Activated CD4-positive, alpha-beta T cell treated with anti-CD3 and anti-CD28 coated beads, Interleukin-2, amount 10 ng/mL, durations not matched to agents 24 days and 14 days (primary cell): ENCODE measurements around the gene TBX4. TPM values are rescaled to one million over a fixed set of nuclear protein-coding genes. Genes with fewer than 3 reads are reported as not detected.
"Not testable (repeated sequence)": the region's sequence is repeated elsewhere in the genome, so short reads cannot be mapped to it uniquely, and the experiment has no call there.

Experiments
- DNase-seq: peaks from one replicate; pipeline ENCODE4 v3.0.0; 2022
- H3K27ac Mint-ChIP-seq: one replicate; pipeline ENCODE4 v1.8.0; 2022; ENCODE audit warnings: mild to moderate bottlenecking, mixed read lengths
- H3K27me3 Mint-ChIP-seq: one replicate; pipeline ENCODE4 v1.8.0; 2022; ENCODE audit warnings: mixed read lengths
- H3K36me3 Mint-ChIP-seq: one replicate; pipeline ENCODE4 v1.8.0; 2022; ENCODE audit warnings: low read depth, mild to moderate bottlenecking, mixed read lengths
- H3K4me1 Mint-ChIP-seq: one replicate; pipeline ENCODE4 v1.8.0; 2021; ENCODE audit warnings: mixed read lengths
- H3K4me3 Mint-ChIP-seq: one replicate; pipeline ENCODE4 v1.8.0; 2022; ENCODE audit warnings: mild to moderate bottlenecking, moderate library complexity, mixed read lengths
- H3K9me3 Mint-ChIP-seq: one replicate; pipeline ENCODE4 v1.8.0; 2021; ENCODE audit warnings: mixed read lengths
- intact Hi-C: fragments of 100-400 bp; cut with micrococcal nuclease; formaldehyde crosslinking; loops from one replicate; pipeline ENCODE4 v1.15.1; 2023
- total RNA-seq: library from RNA; stranded (reverse); gene quantifications from 2 replicates; pipeline ENCODE4 v1.2.3, GENCODE V29; 2022

TBX4 gene
- total RNA-seq, 1 donor from 2014 or later: not detected

DNA sequence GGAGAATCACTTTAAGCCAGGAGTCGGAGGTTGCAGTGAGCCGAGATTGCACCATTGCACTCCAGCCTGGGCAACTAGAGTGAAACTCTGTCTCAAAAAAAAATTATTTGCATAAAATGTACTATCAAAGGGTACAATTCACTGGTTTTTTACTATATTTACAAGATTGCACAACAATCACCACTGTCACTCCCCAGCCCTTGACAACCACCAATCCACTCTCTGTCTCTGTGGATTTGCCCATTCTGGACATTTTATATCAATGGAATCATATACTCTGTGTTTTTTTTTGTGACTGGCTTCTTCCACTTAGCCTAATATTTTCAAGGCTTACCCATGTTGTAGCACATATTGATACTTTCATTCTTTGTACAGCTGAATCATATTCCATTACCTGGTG, 33.8 kb upstream of the TBX4 start:
- Mint-ChIP-seq H3K36me3 (no peaks in the 10 kb centered on the region), H3K27ac (no peak overlapping the region), H3K27me3 (peaks cover 57% of the 10 kb centered on the region)

DNA sequence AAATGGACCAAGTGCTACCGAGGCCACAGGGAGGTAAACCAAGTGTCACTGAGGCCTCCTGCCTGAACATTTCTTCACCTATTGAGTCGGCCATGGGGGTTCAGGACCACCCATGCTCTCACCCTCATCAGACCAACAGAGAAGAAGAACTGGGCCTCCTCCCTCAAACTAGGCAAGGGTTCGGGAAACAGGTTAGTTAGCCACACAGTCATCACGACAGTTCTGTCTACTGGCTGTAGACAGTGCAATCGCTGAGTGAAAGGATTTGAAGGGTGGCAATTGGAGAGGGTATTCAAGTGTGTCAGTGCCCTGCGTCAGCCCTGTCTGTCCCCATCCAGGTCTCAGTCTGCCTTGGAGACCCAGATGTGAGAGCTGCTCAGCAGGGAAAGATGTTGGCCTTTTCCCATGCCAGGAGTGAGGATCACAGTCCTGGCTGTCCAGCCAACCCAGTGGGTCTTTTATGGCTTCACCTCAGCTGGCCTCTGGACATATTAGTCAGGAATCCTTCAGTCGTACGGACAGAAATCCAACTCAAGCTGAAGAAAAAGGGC, 32.7 kb upstream of the TBX4 start:
- intact Hi-C loops: loop anchor here (10.0 kb wide), 1 partner anchor 165 kb away; no protein-coding TSS in a partner anchor
- H3K36me3 Mint-ChIP-seq: no peaks in the 10 kb centered on the region
- H3K27me3 Mint-ChIP-seq: peaks cover 49% of the 10 kb centered on the region
- no peak overlapping the region for H3K4me3 Mint-ChIP-seq
- H3K9me3 Mint-ChIP-seq: no peaks in the 10 kb centered on the region
- no peak for DNase-seq
- H3K27ac Mint-ChIP-seq: no peak overlapping the region
- H3K4me1 Mint-ChIP-seq: no peaks in the 10 kb centered on the region

More for the DNA sequence above, 33.8 kb upstream of the TBX4 start:
- no peaks in the 10 kb centered on the region for H3K9me3 Mint-ChIP-seq
- H3K4me3 Mint-ChIP-seq: no peak overlapping the region
- DNase-seq: no peak
- H3K4me1 Mint-ChIP-seq: no peaks in the 10 kb centered on the region
- intact Hi-C loops: loop anchor here (10.0 kb wide), 1 partner anchor 166 kb away; no protein-coding TSS in a partner anchor

DNA sequence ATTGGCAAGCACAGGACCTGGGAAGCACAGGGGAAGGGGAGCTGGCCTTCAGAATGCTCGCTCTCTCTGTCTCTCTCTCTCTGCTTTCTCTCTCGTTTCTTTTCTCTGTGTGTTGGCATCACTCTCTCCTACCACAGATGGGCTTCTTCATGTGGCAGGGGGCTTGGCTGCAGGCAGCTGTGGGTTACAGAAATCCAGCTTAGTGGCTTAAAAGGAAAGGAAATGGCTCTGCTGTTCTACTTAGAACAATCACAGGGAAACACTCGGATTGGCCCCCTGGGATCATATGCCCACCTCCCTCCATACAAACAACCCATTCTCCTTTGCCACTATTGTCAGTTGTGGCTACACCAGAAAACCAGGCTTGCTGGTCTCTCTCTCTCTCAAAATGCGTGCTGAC, 32.2 kb upstream of the TBX4 start:
- Mint-ChIP-seq H3K4me1 (no peaks in the 10 kb centered on the region), H3K36me3 (no peaks in the 10 kb centered on the region), H3K27ac (no peak overlapping the region), H3K4me3 (no peak overlapping the region), H3K27me3 (peaks cover 46% of the 10 kb centered on the region), H3K9me3 (no peaks in the 10 kb centered on the region)
- no peak for DNase-seq
- intact Hi-C loops: no loop called here

DNA sequence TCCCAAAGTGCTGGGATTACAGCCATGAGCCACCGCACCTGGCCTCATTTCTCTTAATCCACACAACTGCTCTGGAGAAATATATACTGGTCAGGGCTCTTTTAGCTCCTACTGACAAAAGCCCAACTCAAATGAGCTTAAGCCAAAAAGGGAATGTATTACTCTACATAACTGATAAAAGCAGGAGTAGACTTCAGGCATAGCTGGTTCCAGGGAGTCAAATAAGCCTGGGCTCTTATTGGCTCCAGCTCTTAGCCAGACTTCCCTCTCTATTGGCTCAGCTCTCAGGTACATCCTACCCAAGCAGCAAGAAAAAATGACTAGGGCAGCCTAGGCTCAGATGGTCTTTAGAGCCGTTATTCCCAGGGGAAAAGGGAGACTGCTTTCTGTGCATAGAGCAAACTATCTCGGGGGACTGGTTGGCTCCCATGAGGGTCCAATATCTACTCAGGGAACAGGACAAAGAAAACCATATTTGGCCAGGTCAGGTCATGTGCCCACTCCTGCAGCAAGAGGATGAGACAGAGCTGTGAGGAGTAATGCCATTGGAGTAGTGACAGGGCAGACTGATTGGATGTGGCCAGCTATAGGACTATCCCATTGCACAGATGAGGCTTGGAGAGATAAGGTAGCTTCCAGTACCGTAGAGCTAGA, 31.4 kb upstream of the TBX4 start:
- no peaks in the 10 kb centered on the region for H3K9me3 Mint-ChIP-seq
- no peaks in the 10 kb centered on the region for H3K36me3 Mint-ChIP-seq
- no peaks in the 10 kb centered on the region for H3K4me1 Mint-ChIP-seq
- no peak overlapping the region for H3K27ac Mint-ChIP-seq
- no peak for DNase-seq
- no peak overlapping the region for H3K4me3 Mint-ChIP-seq
- intact Hi-C loops: no loop called here
- H3K27me3 Mint-ChIP-seq: peaks cover 47% of the 10 kb centered on the region

DNA sequence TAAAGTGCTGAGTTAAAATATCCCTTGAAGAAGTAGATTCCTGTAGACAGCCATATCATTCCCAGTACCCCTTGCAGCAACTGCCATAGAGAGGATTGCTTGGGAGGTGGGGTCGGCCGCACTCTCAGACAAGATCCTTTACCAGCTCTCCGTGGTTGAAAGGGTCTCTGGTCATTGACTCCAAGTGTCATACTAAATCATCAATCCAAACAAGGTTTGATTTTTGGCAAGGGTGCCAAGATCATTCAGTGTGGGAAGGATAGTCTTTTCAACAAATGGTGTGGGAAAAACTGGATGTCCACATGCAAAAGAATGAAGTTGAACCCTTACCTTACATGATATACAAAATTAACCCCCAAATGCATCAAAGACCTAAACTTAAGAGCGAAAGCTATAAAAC, 30.8 kb upstream of the TBX4 start:
- Mint-ChIP-seq H3K27ac (no peak overlapping the region), H3K9me3 (no peaks in the 10 kb centered on the region), H3K4me1 (no peaks in the 10 kb centered on the region), H3K36me3 (no peaks in the 10 kb centered on the region), H3K4me3 (no peak overlapping the region), H3K27me3 (peaks cover 43% of the 10 kb centered on the region)
- DNase-seq: no peak
- intact Hi-C loops: no loop called here

DNA sequence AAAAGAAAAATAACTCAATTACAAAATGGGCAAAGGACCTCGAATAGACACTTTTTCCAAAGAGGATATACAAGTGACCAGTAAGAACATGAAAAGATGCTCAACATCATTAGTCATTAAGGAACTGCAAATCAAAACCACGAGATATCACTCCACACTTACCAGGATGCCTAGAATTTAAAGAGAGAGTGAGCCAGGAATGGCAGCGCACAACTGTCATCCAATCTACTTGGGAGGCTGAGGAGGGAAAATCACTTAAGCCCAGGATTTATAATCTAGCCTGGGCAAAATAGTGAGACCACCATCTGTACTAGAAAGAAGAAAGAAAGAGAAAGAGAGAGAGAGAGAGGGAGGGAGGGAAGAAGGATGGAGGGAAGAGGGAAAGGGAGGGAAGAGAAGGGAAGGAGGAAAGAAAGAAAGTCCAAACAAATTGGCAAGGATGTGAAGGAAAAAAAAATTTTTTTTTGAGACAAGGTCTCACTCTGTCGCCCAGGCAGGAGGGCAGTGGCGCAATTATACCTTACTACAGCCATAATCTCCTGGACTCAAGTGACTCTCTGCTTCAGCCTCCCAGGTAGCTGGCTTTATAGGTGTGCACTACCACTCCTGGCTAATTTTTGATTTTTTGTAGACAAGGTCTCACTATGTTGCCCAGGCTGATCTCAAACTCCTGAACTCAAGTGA, 30.0 kb upstream of the TBX4 start:
- Mint-ChIP-seq H3K9me3 (no peaks in the 10 kb centered on the region), H3K4me1 (no peaks in the 10 kb centered on the region), H3K27me3 (peaks cover 44% of the 10 kb centered on the region), H3K4me3 (no peak overlapping the region), H3K36me3 (no peaks in the 10 kb centered on the region), H3K27ac (no peak overlapping the region)
- intact Hi-C loops: no loop called here
- no peak for DNase-seq

DNA sequence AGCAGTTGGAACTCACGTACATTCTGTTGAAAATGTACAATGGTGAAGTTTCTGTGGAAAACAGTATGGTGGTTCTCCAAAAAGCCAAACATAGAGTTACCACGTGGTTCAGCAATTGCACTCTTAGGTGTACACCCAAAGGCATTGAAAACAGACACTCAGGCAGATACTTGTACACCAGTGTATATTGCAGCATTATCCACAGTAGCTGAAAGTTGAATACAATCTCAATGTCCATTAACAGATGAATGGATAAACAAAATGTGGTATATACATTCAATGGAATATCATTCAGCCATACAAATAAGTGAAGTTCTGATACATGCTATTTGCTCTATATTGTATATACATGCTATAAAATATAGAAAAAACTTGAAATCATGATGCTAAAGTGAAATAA, 29.4 kb upstream of the TBX4 start:
- DNase-seq: no peak

DNA sequence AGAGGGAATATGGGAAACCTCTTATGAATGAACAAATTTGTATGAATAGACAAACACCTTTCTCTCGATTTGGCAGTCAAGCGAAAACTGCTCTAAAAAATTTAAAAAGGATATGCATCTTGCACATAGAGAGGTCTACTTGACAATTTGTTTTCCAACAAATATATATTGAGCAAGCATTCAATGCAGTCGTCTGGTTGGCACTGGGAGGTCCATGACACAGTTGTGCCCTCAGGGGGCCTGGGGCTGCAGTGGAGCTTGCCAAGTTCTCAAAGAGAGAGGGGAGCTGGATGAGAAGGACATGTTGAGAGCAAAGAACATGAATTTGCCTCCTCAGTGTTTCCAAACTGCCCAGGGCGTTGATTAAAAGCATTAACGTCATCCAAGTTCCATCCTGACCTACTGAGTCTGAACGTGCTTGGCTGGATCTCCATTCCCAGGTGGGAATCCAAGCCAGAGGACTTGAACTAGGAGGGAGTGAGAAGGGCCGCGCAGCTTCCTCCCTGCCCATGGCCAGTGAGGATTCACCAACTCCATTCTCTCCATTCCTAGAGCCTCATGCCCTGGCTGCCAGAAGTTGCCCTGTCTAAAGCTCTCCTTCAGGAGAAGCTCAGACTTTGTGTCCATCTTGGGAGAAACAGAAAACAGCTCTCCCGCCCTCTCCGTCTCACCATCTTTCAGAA, 28.1 kb upstream of the TBX4 start:
- Mint-ChIP-seq H3K27me3 (peaks cover 41% of the 10 kb centered on the region), H3K4me1 (no peaks in the 10 kb centered on the region), H3K36me3 (no peaks in the 10 kb centered on the region), H3K9me3 (peaks cover 3% of the 10 kb centered on the region), H3K4me3 (no peak overlapping the region), H3K27ac (no peak overlapping the region)
- intact Hi-C loops: no loop called here
- no peak for DNase-seq

More for the DNA sequence above, 29.4 kb upstream of the TBX4 start:
- Mint-ChIP-seq H3K9me3 (peaks cover 3% of the 10 kb centered on the region), H3K27ac (no peak overlapping the region), H3K27me3 (peaks cover 49% of the 10 kb centered on the region), H3K4me3 (no peak overlapping the region), H3K4me1 (no peaks in the 10 kb centered on the region), H3K36me3 (no peaks in the 10 kb centered on the region)
- intact Hi-C loops: no loop called here

DNA sequence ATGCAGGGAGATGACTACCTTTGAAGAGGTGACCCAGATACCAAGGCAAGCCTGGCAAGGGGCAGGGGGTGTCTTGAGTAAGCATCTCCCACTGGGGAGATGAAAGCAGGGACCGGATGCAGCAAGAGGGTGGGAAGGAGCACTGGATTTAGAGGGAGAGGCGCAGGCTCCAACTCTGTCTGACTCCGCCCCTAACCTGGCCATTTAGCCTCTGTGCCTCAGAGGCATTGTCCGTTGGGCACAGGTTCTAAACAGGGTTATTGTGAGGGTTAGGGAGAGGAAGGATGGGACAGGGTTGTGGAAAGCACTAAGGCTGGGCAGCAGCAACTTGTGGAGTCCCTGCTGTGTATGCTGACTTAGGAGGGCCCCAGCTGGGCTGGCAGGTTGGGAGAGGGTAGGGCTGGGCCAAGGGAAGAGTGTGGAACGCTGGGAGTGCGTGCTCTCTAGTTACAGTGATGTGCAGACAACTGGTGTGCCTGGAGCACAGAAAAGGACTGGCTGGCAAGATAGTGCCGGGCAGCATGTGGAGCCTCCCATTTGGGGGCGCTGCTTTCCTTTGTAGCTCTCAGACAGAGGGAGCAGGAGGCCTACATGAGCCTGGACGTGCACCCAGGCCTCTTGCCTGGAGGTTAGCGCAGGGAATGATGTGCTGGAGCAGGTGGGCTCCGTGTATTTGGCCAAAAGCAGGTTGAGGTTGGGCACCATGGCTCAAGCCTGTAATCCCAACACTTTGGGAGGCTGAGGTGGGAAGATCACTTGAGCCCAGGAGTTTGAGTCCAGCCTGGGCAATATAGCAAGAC, 26.3 kb upstream of the TBX4 start:
- Mint-ChIP-seq H3K36me3 (no peaks in the 10 kb centered on the region), H3K4me1 (no peaks in the 10 kb centered on the region), H3K9me3 (peaks cover 3% of the 10 kb centered on the region), H3K27ac (no peak overlapping the region), H3K27me3 (peaks cover 36% of the 10 kb centered on the region), H3K4me3 (no peak overlapping the region)
- intact Hi-C loops: no loop called here
- DNase-seq: no peak

DNA sequence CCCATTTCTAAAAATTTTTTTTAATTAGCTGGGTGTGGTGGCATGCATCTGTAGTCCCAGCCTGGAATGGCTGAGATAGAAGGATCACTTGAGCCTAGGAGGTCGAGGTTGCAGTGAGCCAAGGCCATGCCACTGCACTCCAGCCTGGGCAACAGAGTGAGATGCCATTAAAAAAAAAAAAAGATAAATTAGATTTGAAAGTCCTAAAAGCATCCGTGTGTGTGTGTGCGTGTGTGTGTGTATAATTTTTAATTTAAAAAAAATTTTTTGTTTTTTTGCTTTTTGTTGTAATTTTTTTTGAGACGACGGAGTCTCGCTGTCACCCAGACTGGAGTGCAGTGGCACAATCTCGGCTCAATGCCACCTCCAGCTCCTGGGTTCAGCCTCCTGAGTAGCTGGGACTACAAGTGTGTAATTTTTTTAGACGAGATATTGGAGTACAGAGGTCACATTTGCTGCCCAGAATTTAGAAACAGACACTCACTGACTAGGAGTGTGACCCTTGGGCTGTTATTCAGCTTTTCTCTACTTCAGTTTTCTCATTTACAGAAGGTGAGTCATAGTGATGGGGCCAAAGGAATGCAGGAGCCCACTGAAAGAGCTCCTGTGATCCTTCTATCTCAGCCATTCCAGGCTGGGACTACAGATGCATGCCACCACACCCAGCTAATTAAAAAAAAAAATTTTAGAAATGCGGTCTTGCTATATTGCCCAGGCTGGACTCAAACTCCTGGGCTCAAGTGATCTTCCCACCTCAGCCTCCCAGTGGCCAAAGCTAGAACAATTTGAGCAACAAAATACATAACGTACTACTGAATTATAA, 25.5 kb upstream of the TBX4 start:
- no peak overlapping the region for H3K4me3 Mint-ChIP-seq
- intact Hi-C loops: no loop called here
- no peaks in the 10 kb centered on the region for H3K36me3 Mint-ChIP-seq

DNA sequence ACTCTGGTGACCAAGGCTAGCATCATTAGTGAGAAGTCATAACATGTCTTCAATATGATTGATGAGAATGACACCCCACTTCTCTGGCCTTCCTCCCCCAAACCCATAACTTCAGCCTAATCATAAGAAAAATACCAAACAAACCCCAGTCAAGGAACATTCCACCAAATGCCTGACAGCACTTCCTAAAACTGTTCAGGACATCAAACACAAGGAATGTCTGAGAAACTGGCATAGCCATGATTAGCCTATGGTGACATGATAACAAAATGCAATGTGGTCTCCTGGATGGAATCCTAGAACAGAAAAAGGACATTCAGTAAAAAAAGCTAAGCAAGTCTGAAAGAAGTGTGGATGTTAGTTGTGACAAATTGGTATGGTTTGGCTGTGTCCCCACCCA, 24.7 kb upstream of the TBX4 start:
- intact Hi-C loops: no loop called here

More for the DNA sequence above, 25.5 kb upstream of the TBX4 start:
- H3K27ac Mint-ChIP-seq: no peak overlapping the region
- peaks cover 3% of the 10 kb centered on the region for H3K9me3 Mint-ChIP-seq
- H3K27me3 Mint-ChIP-seq: peaks cover 34% of the 10 kb centered on the region
- DNase-seq: no peak
- no peaks in the 10 kb centered on the region for H3K4me1 Mint-ChIP-seq

DNA sequence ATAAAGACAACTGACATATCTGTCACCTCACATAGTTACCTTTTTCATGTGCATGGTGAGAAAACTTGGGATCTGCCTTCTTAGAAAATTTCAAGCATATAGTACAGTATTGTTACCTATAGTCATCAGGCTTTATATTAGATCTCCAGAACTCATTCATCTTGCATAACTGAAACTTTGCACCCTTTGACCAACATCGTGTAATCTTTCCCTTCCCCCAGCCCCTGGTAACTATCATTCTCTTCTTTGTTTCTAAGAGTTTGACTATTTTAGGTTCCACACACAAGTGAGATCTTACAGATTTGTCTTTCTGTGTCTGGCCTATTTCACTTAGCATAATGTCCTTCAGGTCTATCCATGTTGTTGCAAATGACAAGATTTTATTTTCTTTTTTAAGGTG, 22.9 kb upstream of the TBX4 start:
- H3K9me3 Mint-ChIP-seq: peaks cover 3% of the 10 kb centered on the region
- H3K4me3 Mint-ChIP-seq: no peak overlapping the region
- no peaks in the 10 kb centered on the region for H3K36me3 Mint-ChIP-seq
- intact Hi-C loops: no loop called here
- no peak for DNase-seq
- H3K27ac Mint-ChIP-seq: no peak overlapping the region
- no peaks in the 10 kb centered on the region for H3K4me1 Mint-ChIP-seq
- peaks cover 28% of the 10 kb centered on the region for H3K27me3 Mint-ChIP-seq

More for the DNA sequence above, 24.7 kb upstream of the TBX4 start:
- Mint-ChIP-seq H3K27ac (no peak overlapping the region), H3K9me3 (peaks cover 3% of the 10 kb centered on the region), H3K27me3 (peaks cover 26% of the 10 kb centered on the region), H3K4me1 (no peaks in the 10 kb centered on the region), H3K36me3 (no peaks in the 10 kb centered on the region), H3K4me3 (no peak overlapping the region)
- no peak for DNase-seq

DNA sequence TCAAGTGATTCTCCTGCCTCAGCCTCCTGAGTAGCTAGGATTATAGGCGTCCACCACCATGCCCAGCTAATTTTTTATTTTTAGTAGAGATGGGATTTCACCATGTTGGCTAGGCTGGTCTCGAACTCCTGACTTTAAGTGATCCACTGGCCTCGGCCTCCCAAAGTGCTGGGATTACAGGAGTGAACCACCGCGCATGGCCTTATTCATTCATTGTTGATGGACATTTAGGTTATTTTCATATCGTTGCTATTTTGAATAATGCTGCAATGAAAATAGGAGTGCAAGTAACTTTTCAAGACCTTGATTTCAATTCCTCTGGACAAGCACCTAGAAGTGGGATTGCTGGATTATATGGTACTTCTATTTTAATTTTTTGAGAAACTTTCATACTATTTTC, 22.4 kb upstream of the TBX4 start:
- peaks cover 33% of the 10 kb centered on the region for H3K27me3 Mint-ChIP-seq
- DNase-seq, H3K36me3 Mint-ChIP-seq, H3K4me3 Mint-ChIP-seq, H3K9me3 Mint-ChIP-seq, H3K27ac Mint-ChIP-seq, H3K4me1 Mint-ChIP-seq, intact Hi-C loops: not testable (repeated sequence)
